PC-3 (cell line): Measurements from ENCODE around the gene MDK. TPM values are rescaled to one million over a fixed set of nuclear protein-coding genes. Genes with fewer than 3 reads are reported as not detected.
A peak's percentile ranks its signal among the peaks of the same experiment; 100 is the strongest.

Experiments used
- ATAC-seq: fragments of 200-7000 bp; cut with Tn5 transposase; 2 replicates; pipeline ENCODE4 v1.9.1; 2020; ENCODE audit warnings: mild to moderate bottlenecking, moderate library complexity
- BruUV-seq: library from RNA; stranded (reverse); fragments of 400-500 nt; replicated peaks from 2 replicates; lab custom pipeline; 2021; lab: Mats Ljungman, UMichigan
- CTCF ChIA-PET: fragments of 300-600 bp; sonication (Branson Sonifier 250); formaldehyde crosslinking; loops from one replicate; lab custom pipeline; 2022; ENCODE audit warnings: antibody characterized with exemption; lab: Charles Lee
- POLR2A ChIA-PET: fragments of 300-600 bp; sonication (Branson Sonifier 250); formaldehyde crosslinking; loops from one replicate; lab custom pipeline; 2022; ENCODE audit warnings: antibody characterized with exemption; ENCODE audit not compliant: unreplicated experiment; lab: Charles Lee
- DNase-seq: peaks from one replicate; pipeline ENCODE4 v3.0.0-alpha.2; 2015
- H2AFZ ChIP-seq: fragments of 300-600 bp; sonication (generic); 2 replicates; pipeline ENCODE4 v1.6.0; 2016; ENCODE audit warnings: antibody characterized with exemption, low read length
- H3F3A ChIP-seq: fragments of 300-600 bp; sonication (generic); one replicate; pipeline ENCODE4 v1.6.0; 2017; ENCODE audit warnings: antibody characterized with exemption, low read length, control low read depth, mild to moderate bottlenecking; ENCODE audit not compliant: unreplicated experiment
- H3K27ac ChIP-seq: fragments of 300-600 bp; sonication (generic); 2 replicates; pipeline ENCODE4 v1.5.1; 2016; ENCODE audit warnings: mild to moderate bottlenecking, low read length
- H3K27me3 ChIP-seq: fragments of 300-600 bp; sonication (generic); 2 replicates; pipeline ENCODE4 v1.6.1; 2016; ENCODE audit warnings: low read length, mixed read lengths
- H3K36me3 ChIP-seq: fragments of 300-600 bp; sonication (generic); 2 replicates; pipeline ENCODE4 v1.6.1; 2016; ENCODE audit warnings: low read depth, mixed run types, low read length, mixed read lengths
- H3K4me1 ChIP-seq: fragments of 300-600 bp; sonication (generic); 2 replicates; pipeline ENCODE4 v1.5.1; 2016; ENCODE audit warnings: low read length; ENCODE audit not compliant: insufficient read depth
- H3K4me2 ChIP-seq: fragments of 300-600 bp; sonication (generic); 2 replicates; pipeline ENCODE4 v1.6.0; 2016; ENCODE audit warnings: low read length
- H3K4me3 ChIP-seq: fragments of 300-600 bp; sonication (generic); 2 replicates; pipeline ENCODE4 v1.5.1; 2016; ENCODE audit warnings: mild to moderate bottlenecking, low read length, mixed read lengths
- H3K79me2 ChIP-seq: fragments of 300-600 bp; sonication (generic); 2 replicates; pipeline ENCODE4 v1.6.1; 2017; ENCODE audit warnings: low read length, mixed read lengths
- H3K9ac ChIP-seq: fragments of 300-600 bp; sonication (generic); 2 replicates; pipeline ENCODE4 v1.6.0; 2016; ENCODE audit warnings: mild to moderate bottlenecking, low read length
- H3K9me2 ChIP-seq: fragments of 300-600 bp; sonication (generic); replicated peaks from 2 replicates; pipeline ENCODE4 v1.6.1; 2016; ENCODE audit warnings: mixed run types, low read length, mixed read lengths
- H3K9me3 ChIP-seq: fragments of 300-600 bp; sonication (generic); 2 replicates; pipeline ENCODE4 v1.6.1; 2016; ENCODE audit warnings: low read length, mixed read lengths
- H4K20me1 ChIP-seq: fragments of 300-600 bp; sonication (generic); 2 replicates; pipeline ENCODE4 v1.6.1; 2016; ENCODE audit warnings: low read length, mixed read lengths
- CTCF ChIP-seq: fragments of 300-600 bp; sonication (generic); conservative IDR thresholded peaks from 2 replicates; pipeline ENCODE4 v1.5.1; 2017; ENCODE audit warnings: antibody characterized with exemption, low read depth, mild to moderate bottlenecking, low read length
- EZH2 ChIP-seq: fragments of 300-600 bp; sonication (generic); IDR thresholded peaks from one replicate; pipeline ENCODE4 v1.6.1; 2017; ENCODE audit warnings: antibody characterized with exemption, mild to moderate bottlenecking, low read length; ENCODE audit not compliant: unreplicated experiment
- EZH2phosphoT487 ChIP-seq: fragments of 300-600 bp; sonication (generic); IDR thresholded peaks from 2 replicates; pipeline ENCODE4 v1.6.1; 2018; ENCODE audit warnings: mild to moderate bottlenecking, antibody characterized with exemption, low read length, borderline replicate concordance
- intact Hi-C: fragments of 100-400 bp; cut with micrococcal nuclease; formaldehyde crosslinking; loops from 2 replicates; pipeline ENCODE4 v1.9.0; 2023
- total RNA-seq: library from RNA; depleted of rRNA; stranded (reverse); fragments of >200 nt; gene quantifications from 2 replicates; pipeline ENCODE4 v1.2.3, GENCODE V29; 2014

MDK gene
- total RNA-seq, 1 experiment from 2014 or later = 184 TPM

- no peak for DNase-seq
- Histone ChIP-seq H3K36me3 (no peaks in the 10 kb centered on the region), H3K4me3 (no peak overlapping the region), H3K27ac (no peak overlapping the region), H4K20me1 (no peaks in the 10 kb centered on the region), H3K4me2 (no peak overlapping the region), H3K79me2 (no peaks in the 10 kb centered on the region), H3K9me2 (no peaks in the 10 kb centered on the region), H3F3A (no peaks in the 10 kb centered on the region), H3K9me3 (no peaks in the 10 kb centered on the region), H3K27me3 (peaks cover 26% of the 10 kb centered on the region), H2AFZ (no peak overlapping the region), H3K4me1 (peaks cover 23% of the 10 kb centered on the region; the same call in 1 of the 2 replicates), H3K9ac (no peak overlapping the region)
- ATAC-seq = no peak
- POLR2A ChIA-PET = no interaction called here
- CTCF ChIA-PET = no interaction called here
- TF ChIP-seq EZH2 (no peak), CTCF (no peak), EZH2phosphoT487 (no peak)
- intact Hi-C loops = no loop called here
- BruUV-seq = no TSS peak
Observed at GRCh38 chr11:46386005-46386578, 4.6 kb downstream of the MDK start.

GRCh38 chr11:46386674-46387073 is 5.2 kb downstream of the MDK start:
- intact Hi-C loops = no loop called here
- peak; percentile 47 for DNase-seq
- no peaks in the 10 kb centered on the region for H3K79me2 ChIP-seq
- peaks cover 23% of the 10 kb centered on the region; the same call in 1 of the 2 replicates for H3K4me1 ChIP-seq
- H3K36me3 ChIP-seq = no peaks in the 10 kb centered on the region
- H3K9ac ChIP-seq = no peak overlapping the region
- no peaks in the 10 kb centered on the region for H3F3A ChIP-seq
- ChIA-PET POLR2A (no interaction called here), CTCF (no interaction called here)
- no peak for TF ChIP-seq CTCF
- no peak for TF ChIP-seq EZH2phosphoT487
- no peak for TF ChIP-seq EZH2
- H4K20me1 ChIP-seq = no peaks in the 10 kb centered on the region
- no peak overlapping the region for H2AFZ ChIP-seq
- H3K27ac ChIP-seq = no peak overlapping the region
- ATAC-seq = no peak; the same call in 1 of the 2 replicates
- H3K9me3 ChIP-seq = no peaks in the 10 kb centered on the region
- peaks cover 29% of the 10 kb centered on the region for H3K27me3 ChIP-seq
- no peak overlapping the region for H3K4me3 ChIP-seq
- H3K4me2 ChIP-seq = no peak overlapping the region
- H3K9me2 ChIP-seq = no peaks in the 10 kb centered on the region
- BruUV-seq = no TSS peak

GRCh38 chr11:46387456-46387855 is 6.0 kb downstream of the MDK start:
- Histone ChIP-seq H3K27ac (no peak overlapping the region), H3K9me3 (no peaks in the 10 kb centered on the region), H3K79me2 (no peaks in the 10 kb centered on the region), H3K36me3 (no peaks in the 10 kb centered on the region), H3F3A (no peaks in the 10 kb centered on the region), H3K4me3 (no peak overlapping the region), H3K4me2 (no peak overlapping the region), H3K9me2 (no peaks in the 10 kb centered on the region), H4K20me1 (no peaks in the 10 kb centered on the region), H3K27me3 (peaks cover 29% of the 10 kb centered on the region), H3K9ac (no peak overlapping the region), H2AFZ (no peak overlapping the region), H3K4me1 (peaks cover 19% of the 10 kb centered on the region; the same call in 1 of the 2 replicates)
- no TSS peak for BruUV-seq
- TF ChIP-seq EZH2 = no peak
- no peak for TF ChIP-seq EZH2phosphoT487
- no peak for ATAC-seq
- ChIA-PET CTCF (interaction anchor here (0.6 kb wide), 1 partner anchor 45 kb away, joined by 6 read pairs; no protein-coding TSS in a partner anchor), POLR2A (no interaction called here)
- no peak for DNase-seq
- intact Hi-C loops = no loop called here
